ENCODE results near the gene PPP1R12C.

Gene PPP1R12C

GRCh38 chr19:55097864-55098715, 19.3 kb downstream of the PPP1R12C start:
- TF ChIP-seq CTCF (IDR thresholded peaks at IDR 0.05) = no peak
- Histone ChIP-seq H3K4me2 (ENCODE audit: low read length) (no peak overlapping the region), H3K27me3 (ENCODE audit: control insufficient read depth, insufficient read depth, low read length) (no peaks in the 10 kb centered on the region), H3K79me2 (peaks cover 26% of the 10 kb centered on the region), H2AFZ (no peak overlapping the region), H3K4me1 (no peaks in the 10 kb centered on the region), H3K9ac (no peak overlapping the region), H3K27ac (no peak overlapping the region), H3K36me3 (ENCODE audit: control insufficient read depth, insufficient read depth, low read length) (no peaks in the 10 kb centered on the region), H3K4me3 (ENCODE audit: low read depth, low read length) (no peak overlapping the region), H3K9me3 (ENCODE audit: control insufficient read depth, low read length) (no peaks in the 10 kb centered on the region)

GRCh38 chr19:55096061-55096701, 21.3 kb downstream of the PPP1R12C start:
- no peak overlapping the region for H2AFZ ChIP-seq
- no peak overlapping the region for H3K9ac ChIP-seq
- no peak overlapping the region for H3K27ac ChIP-seq
- H3K79me2 ChIP-seq = peaks cover 16% of the 10 kb centered on the region
- no peaks in the 10 kb centered on the region for H3K27me3 ChIP-seq (ENCODE audit: control insufficient read depth, insufficient read depth, low read length)
- H3K9me3 ChIP-seq (ENCODE audit: control insufficient read depth, low read length) = no peaks in the 10 kb centered on the region
- no peaks in the 10 kb centered on the region for H3K36me3 ChIP-seq (ENCODE audit: control insufficient read depth, insufficient read depth, low read length)
- H3K4me1 ChIP-seq = no peaks in the 10 kb centered on the region
- TF ChIP-seq CTCF (IDR thresholded peaks at IDR 0.05) = no peak
- H3K4me2 ChIP-seq (ENCODE audit: low read length) = no peak overlapping the region
- no peak overlapping the region for H3K4me3 ChIP-seq (ENCODE audit: low read depth, low read length)

GRCh38 chr19:55095260-55096060, 22.0 kb downstream of the PPP1R12C start:
- Histone ChIP-seq H3K9ac (no peak overlapping the region), H3K4me3 (ENCODE audit: low read depth, low read length) (no peak overlapping the region), H3K36me3 (ENCODE audit: control insufficient read depth, insufficient read depth, low read length) (no peaks in the 10 kb centered on the region), H3K4me2 (ENCODE audit: low read length) (no peak overlapping the region), H3K27ac (no peak overlapping the region), H3K9me3 (ENCODE audit: control insufficient read depth, low read length) (no peaks in the 10 kb centered on the region), H3K27me3 (ENCODE audit: control insufficient read depth, insufficient read depth, low read length) (no peaks in the 10 kb centered on the region), H3K4me1 (no peaks in the 10 kb centered on the region), H2AFZ (no peak overlapping the region), H3K79me2 (peaks cover 12% of the 10 kb centered on the region)
- no peak for TF ChIP-seq CTCF (IDR thresholded peaks at IDR 0.05)

GRCh38 chr19:55094456-55095259, 22.8 kb downstream of the PPP1R12C start:
- Histone ChIP-seq H3K36me3 (ENCODE audit: control insufficient read depth, insufficient read depth, low read length) (no peaks in the 10 kb centered on the region), H3K4me2 (ENCODE audit: low read length) (no peak overlapping the region), H3K4me1 (no peaks in the 10 kb centered on the region), H2AFZ (no peak overlapping the region), H3K9ac (no peak overlapping the region), H3K27ac (no peak overlapping the region), H3K27me3 (ENCODE audit: control insufficient read depth, insufficient read depth, low read length) (no peaks in the 10 kb centered on the region), H3K9me3 (ENCODE audit: control insufficient read depth, low read length) (no peaks in the 10 kb centered on the region), H3K4me3 (ENCODE audit: low read depth, low read length) (no peak overlapping the region), H3K79me2 (peaks cover 6% of the 10 kb centered on the region)
- no peak for TF ChIP-seq CTCF (IDR thresholded peaks at IDR 0.05)
